Left renal pelvis (tissue), 4 donors: ENCODE data around the gene VASH1. TPM values are rescaled to one million over a fixed set of nuclear protein-coding genes. Genes with fewer than 3 reads are reported as not detected.
"Not testable (repeated sequence)": the region's sequence is repeated elsewhere in the genome, so short reads cannot be mapped to it uniquely, and the experiment has no call there.

Experiments used
- DNase-seq, 4 donors: peaks; one replicate each; pipeline ENCODE4 v3.0.0-alpha.2; 2013; ENCODE audit warnings: low read depth in 4 of 4, low spot score in 3 of 4
- polyA plus RNA-seq, 4 donors: library from polyadenylated mRNA; unstranded; fragments of 120-200 nt; gene quantifications; one replicate each; pipeline ENCODE4 v1.2.1, GENCODE V29; 2013; ENCODE audit not compliant: insufficient read length in 4 of 4

The VASH1 gene
- 10 to 100 TPM; 32.6 to 39.1 (median 36.5) TPM for polyA plus RNA-seq

DNA sequence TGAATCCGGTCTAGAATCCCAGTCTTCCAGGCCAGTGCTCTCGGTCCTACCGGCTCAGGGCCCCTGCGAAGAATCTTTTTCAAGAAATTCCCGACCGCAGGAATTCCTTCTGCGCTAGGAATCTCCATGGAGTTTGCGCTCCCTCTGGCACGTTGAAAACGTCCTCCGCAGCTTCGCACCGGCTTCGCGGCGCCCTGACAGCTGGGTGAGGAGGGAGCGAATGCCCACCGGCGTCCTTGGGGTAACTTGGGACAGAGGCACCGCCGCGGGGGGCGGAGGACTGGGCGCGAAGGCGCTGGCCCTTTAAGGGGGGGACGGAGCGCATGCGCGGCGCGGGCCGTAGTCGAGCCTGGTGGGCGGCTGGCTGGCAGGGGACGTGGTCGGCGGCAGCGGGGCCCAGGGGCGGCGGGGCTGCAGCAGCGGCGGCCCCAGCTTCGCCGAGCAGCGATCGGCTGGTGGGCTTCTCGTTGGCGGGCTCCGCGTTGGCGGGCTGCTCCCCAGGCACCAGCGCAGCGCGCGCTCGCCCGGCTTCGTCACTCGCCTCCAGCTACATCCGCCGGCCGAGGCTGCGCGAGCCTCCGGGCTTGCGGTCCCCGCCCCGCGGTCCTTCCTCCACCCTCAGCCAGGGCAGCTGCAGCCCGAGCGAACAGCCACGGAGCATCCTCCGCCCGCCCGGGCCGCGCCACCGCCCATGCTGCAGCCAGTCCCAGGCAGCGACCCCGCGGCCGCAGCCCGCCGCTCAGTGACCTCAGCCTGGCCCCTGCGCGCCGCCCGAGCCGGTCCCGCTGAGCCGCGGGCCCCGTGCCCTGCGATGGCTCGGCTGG is at the start of gene VASH1:
Gene VASH1 (plus strand): TSS at position 333 of the 824 bp plus-strand sequence. CDS start 1,354 bp downstream, outside the sequence.
- DNase-seq, result no peak

DNA sequence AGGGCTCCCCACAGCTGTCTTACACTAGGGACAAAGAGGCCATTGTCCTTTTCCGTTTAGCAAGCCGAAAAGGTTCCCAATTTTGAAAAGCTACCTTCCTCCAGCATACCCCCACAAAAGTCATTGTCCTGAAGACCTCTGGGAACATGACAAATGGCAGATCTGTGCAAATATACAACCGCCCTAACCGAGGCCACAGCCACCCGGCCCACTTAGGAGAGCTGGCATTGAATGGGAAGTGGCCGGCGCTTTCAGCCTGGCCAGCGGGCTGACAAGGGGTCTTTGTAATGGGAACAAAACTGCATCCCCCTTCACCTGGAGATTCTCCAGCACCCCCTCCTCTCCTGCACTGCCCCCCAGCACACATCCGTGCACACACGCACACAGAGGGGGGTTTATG is 48.1 kb upstream of the VASH1 start:
- no peak for DNase-seq

DNA sequence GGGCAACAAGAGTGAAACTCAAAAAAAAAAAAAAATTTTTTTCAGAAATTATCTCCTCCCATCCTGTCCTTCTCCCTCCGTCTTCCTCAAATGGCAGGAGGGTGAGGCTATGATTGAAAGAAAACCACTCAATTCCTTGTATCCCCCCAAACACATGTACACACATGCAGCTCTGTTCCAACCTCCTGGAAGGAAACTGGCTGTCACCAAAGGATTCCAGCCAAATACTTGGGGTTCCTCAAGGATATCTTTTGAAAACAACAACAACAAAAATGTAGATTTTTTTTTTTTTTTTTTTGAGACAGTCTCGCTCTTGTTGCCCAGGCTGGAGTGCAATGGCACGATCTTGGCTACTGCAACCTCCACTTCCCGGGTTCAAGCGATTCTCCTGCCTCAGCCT is 46.8 kb upstream of the VASH1 start:
- no peak for DNase-seq

DNA sequence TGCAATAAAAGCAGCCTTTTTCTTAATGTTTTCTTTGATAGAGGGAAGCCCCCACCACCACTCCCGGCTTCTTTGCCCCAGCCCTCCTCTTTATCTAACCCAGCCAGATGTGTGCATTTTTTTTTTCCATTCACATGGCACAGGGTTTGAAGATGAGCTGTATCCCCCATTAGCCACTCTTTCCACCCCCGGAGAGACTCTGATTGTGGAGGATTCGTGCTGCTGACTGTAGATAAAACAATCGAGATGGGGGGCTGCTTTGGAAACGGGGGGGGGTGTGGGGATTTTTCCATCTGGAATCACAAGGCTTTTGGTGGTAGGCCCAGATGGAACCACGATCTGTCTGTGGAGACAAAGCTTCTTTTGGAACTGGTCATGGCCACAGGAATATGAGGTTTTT is 46.2 kb upstream of the VASH1 start:
- no peak for DNase-seq

DNA sequence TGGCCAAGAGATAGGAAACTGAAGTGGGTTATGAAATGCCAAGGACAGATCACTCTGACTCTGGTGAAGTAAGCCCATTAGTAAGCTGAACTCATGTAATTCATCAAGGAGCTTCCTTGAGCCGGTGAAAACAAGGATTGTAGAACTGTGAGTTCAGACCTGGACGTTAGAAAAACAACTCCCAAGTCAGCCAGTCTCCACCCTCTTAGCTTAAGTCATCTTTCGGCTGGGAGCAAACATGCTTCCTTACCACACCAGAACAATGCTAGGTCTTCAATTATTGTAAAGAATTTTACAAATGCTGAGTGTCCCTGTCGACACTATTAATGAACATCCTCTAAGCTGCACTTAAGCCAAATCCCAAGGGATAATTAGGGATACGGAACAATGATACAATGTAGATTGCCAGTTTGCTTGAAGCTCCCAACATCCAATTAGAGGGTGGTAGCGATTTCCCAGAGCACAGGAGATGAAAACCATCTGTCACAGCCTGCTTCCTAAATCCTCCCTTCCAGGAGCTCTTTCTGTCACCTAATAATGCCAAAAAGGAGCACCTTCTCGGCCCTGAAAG is 45.7 kb upstream of the VASH1 start:
- DNase-seq, result no peak

DNA sequence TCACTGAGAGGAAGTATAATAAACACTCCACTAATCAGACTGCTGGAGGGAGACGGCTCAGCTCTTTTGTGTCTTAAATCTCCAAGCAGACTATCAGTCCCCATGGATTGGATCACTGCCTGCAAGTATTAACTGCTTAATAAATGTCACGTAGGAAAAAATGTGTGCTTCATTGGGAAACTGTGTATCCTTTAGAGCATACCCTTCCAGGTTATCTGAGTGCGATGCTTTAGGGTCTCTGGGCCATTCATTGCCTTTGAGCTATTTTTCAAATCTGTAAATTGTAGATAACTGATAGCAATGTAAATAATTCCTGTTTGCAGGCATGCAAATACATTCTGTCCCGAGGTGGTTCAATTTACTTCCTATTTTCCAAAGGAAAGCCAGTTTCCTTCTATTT is 45.0 kb upstream of the VASH1 start:
- no peak for DNase-seq

DNA sequence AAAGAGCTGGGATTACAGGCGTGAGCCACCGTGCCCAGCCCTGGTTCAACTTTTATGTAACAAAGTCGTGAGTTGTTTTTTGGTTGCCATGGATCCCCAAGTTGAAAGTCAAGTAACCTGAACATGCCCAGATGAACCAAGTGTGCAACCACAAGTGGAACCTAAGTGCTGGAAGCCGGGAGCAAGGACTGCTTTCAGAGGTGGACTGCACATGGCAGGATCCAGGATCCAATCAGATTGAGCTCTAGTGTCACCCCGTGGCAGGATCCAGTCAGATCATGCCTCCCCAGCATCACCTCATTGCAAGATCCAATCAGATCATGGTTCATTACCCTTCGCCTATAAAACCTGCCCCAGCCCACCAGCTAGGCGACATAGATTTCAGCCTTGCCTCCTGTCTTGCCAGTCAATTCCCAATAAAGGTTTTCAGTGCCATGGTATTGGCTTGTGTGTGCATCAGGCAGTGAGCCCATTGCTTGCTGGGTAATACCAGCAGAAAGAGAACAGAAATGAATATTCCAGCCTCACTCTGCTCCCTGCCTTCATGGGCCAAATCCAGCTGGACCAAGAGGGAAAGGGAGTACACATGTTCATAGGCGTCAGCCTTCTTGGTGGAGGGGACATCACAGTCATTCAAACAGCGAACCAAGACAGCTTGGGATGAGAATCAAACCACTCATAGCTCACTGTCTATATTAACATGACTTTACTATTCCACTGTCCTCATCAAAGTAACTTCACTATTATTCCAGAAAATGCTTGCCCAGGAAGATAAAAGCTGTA is 43.6 kb upstream of the VASH1 start:
- no peak for DNase-seq

DNA sequence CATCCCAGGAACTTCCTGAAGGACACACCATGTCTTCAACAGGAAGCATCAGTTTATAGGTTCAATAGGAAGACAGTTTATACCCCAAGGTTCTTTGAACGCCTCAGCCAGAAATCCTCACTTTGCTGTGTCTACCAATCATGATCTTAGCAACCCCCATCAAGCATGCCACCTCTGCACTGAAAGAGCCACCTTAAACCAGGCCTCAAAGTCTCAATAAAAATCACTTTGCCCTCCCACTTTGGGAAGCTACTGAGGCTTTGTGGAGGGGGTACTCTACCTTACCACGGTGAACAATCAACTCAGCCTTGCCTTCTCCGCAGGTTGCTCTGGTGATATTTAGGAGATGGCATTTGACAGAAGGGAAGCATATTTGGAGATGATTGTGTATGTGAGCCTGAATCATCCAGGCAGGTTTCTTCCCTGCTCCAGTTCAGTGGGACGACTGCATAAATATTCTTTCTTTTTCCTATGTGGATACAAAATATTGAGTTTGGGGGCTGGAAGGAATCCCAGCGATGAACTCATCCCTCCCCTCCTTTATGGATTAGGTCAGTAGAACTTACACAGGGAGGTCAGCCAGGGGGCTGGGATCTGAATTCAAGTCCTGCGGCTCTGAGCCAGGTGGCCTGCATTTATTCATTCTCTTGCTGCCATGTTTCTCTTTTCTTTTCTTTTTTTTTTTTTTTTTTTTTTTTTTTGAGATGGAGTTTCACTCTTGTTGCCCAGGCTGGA is 42.8 kb upstream of the VASH1 start:
- no peak for DNase-seq

DNA sequence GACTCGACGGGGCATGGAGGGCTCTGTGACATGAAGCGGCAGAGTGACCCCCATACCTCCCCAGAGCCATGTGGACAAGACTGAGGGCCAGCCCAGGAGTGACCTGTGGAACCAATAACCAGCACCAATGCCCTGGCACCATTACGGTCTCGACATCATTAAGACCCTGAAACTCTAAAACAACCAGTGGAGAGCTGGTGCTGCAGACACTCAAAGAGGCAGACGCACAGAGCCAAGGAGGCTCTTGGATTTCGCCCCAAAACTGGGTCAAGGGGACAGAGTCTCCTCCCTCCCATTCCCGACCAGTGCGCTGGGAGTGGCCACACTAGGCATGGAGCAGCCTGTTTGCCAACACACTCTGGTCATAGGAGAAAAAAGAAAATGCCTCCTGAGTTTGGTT is 41.6 kb upstream of the VASH1 start:
- DNase-seq, result no peak

DNA sequence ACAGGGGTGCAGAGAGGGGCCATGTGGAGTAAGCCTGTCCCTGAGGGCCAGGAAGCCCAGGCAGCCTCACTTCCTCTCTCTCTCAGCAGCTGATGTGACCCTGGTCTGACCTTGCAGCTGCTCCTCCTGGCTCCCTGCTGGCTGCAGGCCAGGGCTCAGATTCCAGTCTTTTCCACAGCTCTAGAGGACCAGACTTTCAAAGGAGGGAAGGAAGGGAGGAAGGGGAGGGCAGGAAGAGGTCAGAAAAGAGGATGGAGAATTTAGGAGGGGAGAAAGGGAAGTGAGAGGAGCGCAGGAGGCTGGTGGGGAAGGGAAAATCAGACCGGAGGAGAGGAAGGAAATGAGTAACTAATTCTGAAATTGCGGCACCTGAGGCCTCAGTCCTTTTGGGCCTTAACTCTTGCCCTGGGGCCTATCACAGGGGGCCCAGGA is 40.9 kb upstream of the VASH1 start:
- peak; percentile 22 to 51 (median 42) for DNase-seq

DNA sequence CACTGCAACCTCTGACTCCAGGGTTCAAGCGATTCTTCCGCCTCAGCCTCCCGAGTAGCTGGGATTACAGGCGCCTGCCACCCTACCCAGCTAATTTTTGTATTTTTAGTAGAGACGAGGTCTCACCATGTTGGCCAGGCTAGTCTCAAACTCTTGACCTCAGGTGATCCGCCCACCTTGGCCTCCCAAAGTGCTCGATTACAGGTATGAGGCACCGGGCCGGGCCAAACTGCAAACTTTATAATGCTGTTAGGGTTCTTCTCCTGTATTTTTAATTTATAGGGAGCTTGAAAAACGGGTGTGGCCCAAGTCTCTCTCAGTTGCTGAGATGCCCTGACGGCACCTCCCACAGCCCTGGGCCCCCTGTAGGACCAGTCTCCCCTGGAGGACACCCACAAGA is 39.8 kb upstream of the VASH1 start:
- not testable (repeated sequence) for DNase-seq

DNA sequence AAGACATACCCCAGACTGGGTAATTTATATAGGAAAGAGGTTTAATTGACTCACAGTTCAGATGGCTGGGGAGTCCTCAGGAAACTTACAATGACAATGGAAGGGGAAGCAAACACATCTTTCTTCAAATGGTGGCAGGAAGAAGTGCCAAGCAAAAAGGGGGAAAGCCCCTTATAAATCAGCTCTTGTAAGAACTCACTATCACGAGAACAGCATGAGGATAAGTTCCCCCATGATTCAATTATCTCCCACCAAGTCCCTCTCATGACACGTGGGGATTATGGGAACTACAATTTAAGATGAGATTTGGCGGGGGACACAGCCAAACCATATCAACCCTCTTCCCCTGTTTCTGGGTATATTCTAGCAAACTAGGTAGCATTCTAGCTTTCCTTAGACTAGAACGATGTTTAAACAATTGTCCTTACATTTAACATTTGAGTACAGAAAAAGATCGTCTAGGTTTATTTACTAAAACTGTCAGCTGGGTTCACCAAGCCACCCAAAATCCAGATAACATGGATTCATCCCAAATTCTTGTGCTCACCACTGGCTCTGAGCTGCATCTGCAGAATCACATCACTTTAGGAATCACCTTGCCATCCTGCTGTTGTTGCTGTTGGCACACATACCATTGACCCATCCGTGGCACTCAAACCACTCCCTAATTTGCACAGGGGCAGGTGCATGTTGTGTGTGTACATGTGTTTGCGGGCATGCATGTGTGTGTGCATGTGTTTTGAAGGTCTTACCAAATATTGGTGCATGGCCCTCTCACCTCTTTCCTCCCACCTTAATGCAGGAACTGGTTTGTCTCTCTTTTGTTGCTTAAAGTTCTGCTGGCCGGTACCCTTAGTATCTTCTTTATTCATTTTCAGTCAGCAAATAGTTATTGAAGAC is 36.4 kb upstream of the VASH1 start:
- DNase-seq, result no peak

DNA sequence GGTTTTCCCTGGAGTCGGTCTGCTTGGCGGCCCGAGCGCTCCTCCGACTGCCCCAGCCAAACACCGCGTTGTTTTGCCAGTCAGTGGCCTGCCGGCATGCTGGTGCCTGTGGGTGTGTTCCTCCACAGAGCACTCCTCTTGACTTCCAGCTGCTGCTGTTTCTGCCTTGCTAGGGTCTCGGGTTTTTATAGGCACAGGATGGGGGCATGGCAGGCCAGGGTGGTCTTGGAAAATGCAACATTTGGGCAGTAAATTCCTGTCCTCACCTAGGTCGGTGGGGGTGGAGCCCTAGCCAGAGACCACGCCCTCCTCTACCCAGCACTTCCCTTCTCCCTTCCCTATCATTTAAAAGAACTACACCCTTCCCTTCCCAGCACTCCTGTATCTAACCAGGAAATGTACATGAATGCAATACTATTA is 34.7 kb upstream of the VASH1 start:
- DNase-seq, result no peak

DNA sequence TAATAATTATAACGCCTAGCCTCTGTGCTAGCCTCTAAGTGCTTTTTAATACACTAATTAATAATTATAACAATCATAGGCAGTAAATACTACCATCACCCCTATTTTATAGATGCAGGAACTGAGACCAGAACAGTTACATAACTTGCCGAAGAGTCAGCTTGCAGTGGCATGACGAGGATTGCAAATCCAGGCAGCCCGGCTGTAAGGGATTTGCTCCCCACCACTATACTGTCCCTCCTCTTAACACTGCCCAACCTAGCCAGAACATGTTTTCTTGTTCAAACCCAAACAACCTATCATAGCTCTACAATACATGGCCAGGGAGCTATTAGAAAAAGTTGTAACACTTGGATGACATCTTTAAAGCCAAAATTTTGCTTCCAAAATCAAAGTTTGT is 33.9 kb upstream of the VASH1 start:
- no peak for DNase-seq

DNA sequence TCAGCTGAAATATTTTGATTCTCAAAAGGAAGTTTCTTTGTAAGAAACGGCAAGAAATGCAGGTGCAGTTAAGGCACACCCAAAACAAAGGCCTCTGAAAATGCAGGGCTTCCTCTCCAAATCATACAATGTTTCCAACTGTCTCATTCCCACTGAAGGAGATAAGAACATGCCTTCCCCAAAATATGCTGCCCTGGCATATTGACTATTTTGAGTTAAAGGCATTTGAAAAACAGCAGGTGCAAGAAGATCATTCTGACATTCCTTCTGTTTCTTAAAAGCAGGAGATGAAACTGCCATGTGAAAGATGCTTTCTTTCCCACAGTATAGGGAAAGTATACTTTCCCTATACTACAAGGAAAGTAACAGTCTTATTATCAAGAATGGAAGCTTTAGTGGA is 33.4 kb upstream of the VASH1 start:
- no peak for DNase-seq

DNA sequence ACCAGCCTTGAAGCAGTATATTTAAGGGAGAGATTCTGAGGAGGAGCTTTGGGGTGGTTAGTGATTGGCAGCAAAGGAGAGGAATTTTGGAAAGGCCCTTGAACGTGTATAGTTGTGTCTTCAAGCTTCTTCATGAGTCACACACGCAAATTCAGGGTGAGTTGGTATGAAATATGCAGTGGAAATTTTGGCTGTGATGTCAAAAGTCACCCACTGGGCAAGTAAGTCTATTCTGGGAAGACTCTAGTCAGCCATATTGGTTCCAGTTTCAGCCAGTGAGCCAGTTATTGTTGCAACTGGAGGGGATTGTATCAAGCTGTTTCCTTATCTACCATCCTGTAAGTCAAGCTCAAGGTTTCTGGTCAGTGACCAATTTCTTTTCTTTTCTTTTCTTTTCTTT is 32.0 kb upstream of the VASH1 start:
- DNase-seq, result no peak

DNA sequence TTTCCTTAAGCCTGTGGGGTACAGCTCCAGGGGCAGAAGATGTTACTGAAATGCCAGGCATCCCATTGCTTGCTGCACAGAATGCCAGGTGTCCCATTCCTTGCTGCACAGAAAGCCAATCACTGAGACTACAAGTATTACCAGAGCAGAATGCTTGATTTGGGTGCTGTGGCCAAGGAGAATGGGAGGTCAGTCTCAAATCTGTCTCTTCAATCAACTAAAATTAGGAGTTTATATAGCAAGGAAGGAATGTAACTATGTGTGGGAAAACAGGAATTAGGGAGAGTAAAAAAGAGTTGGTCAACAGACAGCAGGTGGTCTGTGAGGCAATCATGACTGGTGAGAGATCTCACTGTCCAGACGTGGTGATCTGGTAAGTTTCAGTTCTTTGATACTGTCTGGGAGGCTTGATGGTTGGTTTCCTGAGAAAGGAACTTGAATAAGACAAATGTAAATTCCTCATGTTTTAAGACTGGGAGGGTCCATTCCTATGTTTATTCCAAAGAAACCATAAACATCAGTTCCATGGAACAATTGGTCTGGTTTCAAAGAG is 31.2 kb upstream of the VASH1 start:
- no peak for DNase-seq

DNA sequence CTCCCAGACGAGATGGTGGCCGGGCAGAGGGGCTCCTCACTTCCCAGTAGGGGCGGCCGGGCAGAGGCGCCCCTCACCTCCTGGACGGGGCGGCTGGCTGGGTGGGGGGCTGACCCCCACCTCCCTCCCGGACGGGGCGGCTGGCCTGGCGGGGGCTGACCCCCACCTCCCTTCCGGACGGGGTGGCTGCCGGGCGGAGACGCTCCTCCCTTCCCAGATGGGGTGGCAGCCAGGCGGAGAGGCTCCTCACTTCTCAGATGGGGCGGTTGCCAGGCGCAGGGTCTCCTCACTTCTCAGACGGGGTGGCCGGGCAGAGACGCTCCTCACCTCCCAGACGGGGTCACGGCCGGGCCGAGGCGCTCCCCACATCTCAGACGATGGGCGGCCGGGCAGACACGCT is 26.8 kb upstream of the VASH1 start:
- not testable (repeated sequence) for DNase-seq

DNA sequence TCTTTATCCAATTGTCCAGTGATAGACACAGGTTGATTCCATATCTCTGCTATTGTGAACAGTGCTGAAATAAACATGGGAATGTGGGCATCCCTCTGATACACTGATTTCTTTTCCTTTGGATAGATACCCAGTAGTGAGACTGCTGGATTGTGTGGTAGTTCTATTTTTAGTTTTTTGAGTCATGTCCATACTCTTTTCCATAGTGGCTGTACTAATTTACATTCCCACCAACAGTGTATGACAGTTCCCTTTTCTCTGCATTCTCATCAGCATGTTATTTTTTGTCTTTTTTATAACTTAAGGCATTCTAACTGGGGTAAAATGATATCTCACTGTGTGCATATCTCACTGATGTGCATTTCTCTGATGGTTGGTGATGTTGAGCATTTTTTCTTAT is 24.8 kb upstream of the VASH1 start:
- DNase-seq, result no peak

DNA sequence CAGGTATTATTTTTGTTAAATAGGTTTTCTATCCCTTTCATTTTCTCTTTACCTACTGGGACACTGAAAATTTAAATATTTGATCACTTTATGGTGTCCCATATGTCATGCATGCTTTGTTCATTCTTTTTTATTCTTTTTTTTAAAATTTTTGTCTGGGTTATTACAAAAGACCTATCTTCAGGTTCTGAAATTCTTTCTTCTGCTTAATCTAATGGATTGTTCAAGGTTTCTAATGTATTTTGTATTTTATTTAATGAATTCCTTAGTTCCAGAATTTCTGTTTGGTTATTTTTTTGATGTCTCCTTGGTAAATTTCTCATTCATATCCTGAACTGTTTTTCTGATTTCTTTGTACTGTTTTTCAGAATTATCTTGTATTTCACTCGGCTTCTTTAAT is 20.2 kb upstream of the VASH1 start:
- no peak for DNase-seq
